RWPE1 (cell line): ENCODE results near the gene AGBL1.
A peak's percentile ranks its signal among the peaks of the same experiment; 100 is the strongest.
"Not testable (repeated sequence)": the region's sequence is repeated elsewhere in the genome, so short reads cannot be mapped to it uniquely, and the experiment has no call there.

Experiments used
- CTCF ChIA-PET: fragments of 350-600 bp; sonication (Branson Sonifier 250); formaldehyde crosslinking; extraction: SDS; loops from one replicate; lab custom pipeline; 2021; lab: Yijun Ruan, JAX
- POLR2A ChIA-PET: fragments of 400-600 bp; formaldehyde crosslinking; extraction: SDS; loops from one replicate; lab custom pipeline; 2020; ENCODE audit warnings: antibody characterized with exemption; ENCODE audit not compliant: low non-redundant PET; lab: Yijun Ruan, JAX
- DNase-seq: peaks from one replicate; pipeline ENCODE4 v3.0.0; 2012; ENCODE audit warnings: low spot score
- H3K27ac ChIP-seq: fragments of 450-650 bp; 2 replicates; pipeline ENCODE4 v1.5.1; 2017
- TF ChIP-seq, protein P1 (sequence below): fragments of 450-650 bp; conservative IDR thresholded peaks from 2 replicates; pipeline ENCODE4 v1.5.1; 2017; ENCODE audit warnings: low read depth, mild to moderate bottlenecking

Gene AGBL1

DNA sequence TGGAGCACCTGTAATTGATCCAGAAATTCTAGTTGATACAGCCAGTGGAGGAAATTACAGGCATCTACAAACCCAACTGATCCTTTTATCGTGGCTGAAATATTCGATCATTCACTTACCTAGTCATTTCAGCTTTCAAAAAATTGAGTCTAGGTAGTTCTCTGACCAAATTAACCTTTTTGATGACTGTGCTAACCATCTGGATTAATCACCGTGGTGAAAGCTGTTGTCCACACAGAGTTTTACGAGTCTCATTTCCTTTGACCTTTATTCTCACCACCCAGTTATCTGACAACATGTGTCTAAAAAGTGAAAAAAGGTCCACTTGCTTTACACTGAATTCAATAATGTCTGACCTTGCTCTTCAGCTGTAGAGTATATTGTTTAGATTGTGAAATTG lies 354.3 kb downstream of the AGBL1 start:
- TF ChIP-seq, protein P1, sequence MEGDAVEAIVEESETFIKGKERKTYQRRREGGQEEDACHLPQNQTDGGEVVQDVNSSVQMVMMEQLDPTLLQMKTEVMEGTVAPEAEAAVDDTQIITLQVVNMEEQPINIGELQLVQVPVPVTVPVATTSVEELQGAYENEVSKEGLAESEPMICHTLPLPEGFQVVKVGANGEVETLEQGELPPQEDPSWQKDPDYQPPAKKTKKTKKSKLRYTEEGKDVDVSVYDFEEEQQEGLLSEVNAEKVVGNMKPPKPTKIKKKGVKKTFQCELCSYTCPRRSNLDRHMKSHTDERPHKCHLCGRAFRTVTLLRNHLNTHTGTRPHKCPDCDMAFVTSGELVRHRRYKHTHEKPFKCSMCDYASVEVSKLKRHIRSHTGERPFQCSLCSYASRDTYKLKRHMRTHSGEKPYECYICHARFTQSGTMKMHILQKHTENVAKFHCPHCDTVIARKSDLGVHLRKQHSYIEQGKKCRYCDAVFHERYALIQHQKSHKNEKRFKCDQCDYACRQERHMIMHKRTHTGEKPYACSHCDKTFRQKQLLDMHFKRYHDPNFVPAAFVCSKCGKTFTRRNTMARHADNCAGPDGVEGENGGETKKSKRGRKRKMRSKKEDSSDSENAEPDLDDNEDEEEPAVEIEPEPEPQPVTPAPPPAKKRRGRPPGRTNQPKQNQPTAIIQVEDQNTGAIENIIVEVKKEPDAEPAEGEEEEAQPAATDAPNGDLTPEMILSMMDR, result no peak
- CTCF ChIA-PET, result interaction anchor here (0.6 kb wide), 1 partner anchor 257 kb away, joined by 3 read pairs; no protein-coding TSS in a partner anchor
- POLR2A ChIA-PET, result no interaction called here
- H3K27ac ChIP-seq, result no peak overlapping the region
- no peak for DNase-seq

DNA sequence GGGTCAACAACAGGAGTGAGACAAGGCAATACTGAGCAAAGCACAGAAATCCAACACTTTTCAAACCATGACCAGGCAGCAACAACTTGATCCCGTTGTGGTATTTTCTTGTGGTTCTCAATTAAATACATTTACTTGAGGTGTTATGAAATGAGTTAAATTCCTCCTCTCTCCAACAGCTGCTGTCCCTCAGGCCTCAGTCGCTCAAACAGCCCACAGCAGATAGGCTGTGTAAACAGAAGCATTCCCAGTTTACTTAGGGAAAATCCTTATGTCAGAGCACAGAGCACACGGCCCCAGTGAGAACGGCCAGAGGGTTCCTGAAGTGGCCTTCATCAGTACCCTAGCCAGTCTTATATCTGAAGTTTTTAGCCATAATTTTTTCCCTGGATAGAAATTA lies 359.9 kb downstream of the AGBL1 start:
- TF ChIP-seq, protein P1, result no peak
- ChIA-PET POLR2A (no interaction called here), CTCF (no interaction called here)
- no peak for DNase-seq
- no peak overlapping the region for H3K27ac ChIP-seq

DNA sequence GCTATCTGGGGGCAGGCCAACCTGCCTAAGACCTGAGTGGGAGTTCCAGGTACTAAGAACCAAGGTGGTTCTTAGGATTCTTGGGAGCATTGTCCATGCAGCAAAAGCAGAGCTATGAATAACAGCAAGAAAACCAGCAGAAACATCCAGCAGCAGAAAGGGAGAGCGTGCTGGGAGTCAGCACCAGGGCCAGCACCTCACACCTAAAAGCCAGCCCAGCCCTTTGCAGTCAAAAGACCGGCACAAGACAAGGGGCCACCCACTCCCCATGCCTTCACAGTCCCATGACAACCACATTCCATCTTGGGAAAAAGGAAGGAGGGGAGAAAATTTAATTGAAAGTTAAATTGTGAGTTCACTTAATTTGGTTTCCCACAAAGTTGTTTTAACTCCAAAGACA lies 364.9 kb downstream of the AGBL1 start:
- POLR2A ChIA-PET, result no interaction called here
- DNase-seq, result peak; percentile 30
- TF ChIP-seq, protein P1, result no peak
- CTCF ChIA-PET, result interaction anchor here (0.7 kb wide), 2 partner anchors 437 to 709 kb away, joined by 3 read pairs; no protein-coding TSS in a partner anchor
- no peak overlapping the region for H3K27ac ChIP-seq

DNA sequence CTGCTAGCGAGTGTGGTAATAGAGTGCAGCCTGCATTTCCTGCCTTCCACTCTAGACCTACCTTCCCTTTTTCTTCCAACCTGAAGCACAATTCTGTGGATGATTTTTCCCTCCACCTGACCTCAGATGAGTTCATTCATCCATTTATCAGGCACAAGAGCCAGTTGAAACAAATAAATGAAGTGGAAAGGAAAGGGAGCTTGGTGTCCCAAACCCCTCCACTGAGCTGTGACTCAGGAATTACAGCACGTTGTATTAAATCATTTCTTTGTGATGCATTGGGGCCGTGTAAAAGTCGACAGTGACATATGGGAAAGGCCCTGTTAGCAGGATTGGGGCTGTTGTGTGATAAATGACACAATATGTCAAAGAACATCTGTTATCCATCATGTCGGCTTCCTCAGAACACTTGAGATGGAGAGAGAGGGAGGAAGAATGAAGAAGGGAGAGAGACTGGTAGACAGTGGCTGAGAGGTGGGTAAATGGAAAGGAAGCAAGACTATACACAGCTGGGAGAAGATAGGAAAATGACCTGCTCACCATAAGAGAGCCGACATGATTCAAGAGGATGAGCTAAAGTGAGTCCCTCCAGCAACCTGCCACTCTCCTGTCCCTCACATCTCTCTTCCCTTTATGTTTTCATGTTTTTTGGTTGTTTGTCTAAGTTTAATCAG lies 366.0 kb downstream of the AGBL1 start:
- TF ChIP-seq, protein P1, result no peak
- no peak for DNase-seq
- CTCF ChIA-PET, result interaction anchor here (0.7 kb wide), 2 partner anchors 9 to 295 kb away, joined by 3 to 4 read pairs; no protein-coding TSS in a partner anchor
- POLR2A ChIA-PET, result no interaction called here
- H3K27ac ChIP-seq, result no peak overlapping the region

DNA sequence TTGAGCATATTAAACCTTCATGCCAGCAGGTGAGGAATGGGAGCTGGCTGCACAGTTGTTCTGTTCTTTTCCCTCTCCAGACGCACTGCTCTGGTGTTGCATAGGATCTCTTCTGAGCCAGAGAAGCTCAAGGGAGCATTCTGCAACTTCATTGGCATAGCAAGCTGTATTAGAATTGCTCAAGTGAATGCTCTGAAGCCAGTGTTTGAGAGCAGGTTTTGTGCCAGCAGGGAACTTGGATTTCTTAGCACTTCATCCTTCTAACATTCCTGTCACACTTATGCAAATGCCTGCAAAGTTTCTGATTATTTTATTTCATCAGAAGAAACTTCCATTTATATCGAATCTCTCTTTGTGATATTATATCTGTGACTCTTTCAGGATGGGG lies 366.6 kb downstream of the AGBL1 start:
- ChIA-PET POLR2A (no interaction called here), CTCF (interaction anchor here (0.7 kb wide), 2 partner anchors 9 to 296 kb away, joined by 3 to 4 read pairs; no protein-coding TSS in a partner anchor)
- H3K27ac ChIP-seq, result no peak overlapping the region
- TF ChIP-seq, protein P1, result no peak
- no peak for DNase-seq

DNA sequence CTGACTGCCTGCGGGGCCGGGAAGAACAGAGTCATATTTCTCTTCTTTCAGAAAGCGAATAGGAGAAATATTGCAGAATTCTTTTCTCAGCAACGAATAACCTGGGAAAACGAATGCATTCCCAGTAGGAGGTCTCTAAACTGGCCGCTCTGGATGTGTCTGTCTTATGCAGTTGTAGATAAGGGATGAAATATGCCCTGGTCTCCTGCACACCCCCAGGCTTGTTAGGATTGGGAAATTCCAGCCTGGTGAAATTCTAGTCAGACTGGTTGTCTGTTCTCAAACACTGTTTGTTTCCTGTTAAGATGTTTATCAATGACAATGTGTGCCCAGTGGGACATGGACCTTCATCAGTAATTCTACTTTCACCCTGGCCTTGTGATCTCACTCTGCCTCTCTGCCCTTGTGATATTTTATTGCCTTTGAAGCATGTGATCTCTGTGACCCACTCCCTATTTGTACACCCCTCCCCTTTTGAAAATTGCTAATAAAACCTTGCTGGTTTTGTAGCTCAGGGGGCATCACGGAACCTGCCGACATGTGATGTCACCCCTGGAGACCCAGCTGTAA lies 385.9 kb downstream of the AGBL1 start:
- DNase-seq, CTCF ChIA-PET, POLR2A ChIA-PET, H3K27ac ChIP-seq: not testable (repeated sequence)

GRCh38 chr15:86481720-86482119 lies 402.0 kb downstream of the AGBL1 start:
- DNase-seq, result no peak
- no peak overlapping the region for H3K27ac ChIP-seq
- CTCF ChIA-PET, result no interaction called here
- POLR2A ChIA-PET, result no interaction called here
- TF ChIP-seq, protein P1, result no peak
